Right ventricle myocardium inferior (tissue), 1 donor: ENCODE measurements around the gene CPTP. TPM values are rescaled to one million over a fixed set of nuclear protein-coding genes. Genes with fewer than 3 reads are reported as not detected.
A peak's percentile ranks its signal among the peaks of the same experiment; 100 is the strongest.

ENCODE experiments used
- ATAC-seq: fragments of 200-7000 bp; cut with Tn5 transposase; one replicate; pipeline ENCODE4 v1.9.1; 2020; ENCODE audit warnings: mild to moderate bottlenecking, moderate library complexity
- DNase-seq: peaks from one replicate; pipeline ENCODE4 v3.0.0; 2021; ENCODE audit errors: missing footprints
- intact Hi-C: fragments of 100-400 bp; cut with DNase I; formaldehyde crosslinking; loops from one replicate; pipeline ENCODE4 v1.11.0; 2022
- total RNA-seq: library from RNA; stranded (reverse); fragmentation: NEBNext Ultra II Directional; extraction: Animal tissue kit (Norgen Biotek cat#: 25700); gene quantifications from one replicate; pipeline ENCODE4 v1.2.1, GENCODE V29; 2021
- donor health status: DM: no; HTN: yes; CAD: no; lungs with severe emphysema.

The CPTP gene
- total RNA-seq, 1 donor from 2014 or later, result 119 TPM

DNA sequence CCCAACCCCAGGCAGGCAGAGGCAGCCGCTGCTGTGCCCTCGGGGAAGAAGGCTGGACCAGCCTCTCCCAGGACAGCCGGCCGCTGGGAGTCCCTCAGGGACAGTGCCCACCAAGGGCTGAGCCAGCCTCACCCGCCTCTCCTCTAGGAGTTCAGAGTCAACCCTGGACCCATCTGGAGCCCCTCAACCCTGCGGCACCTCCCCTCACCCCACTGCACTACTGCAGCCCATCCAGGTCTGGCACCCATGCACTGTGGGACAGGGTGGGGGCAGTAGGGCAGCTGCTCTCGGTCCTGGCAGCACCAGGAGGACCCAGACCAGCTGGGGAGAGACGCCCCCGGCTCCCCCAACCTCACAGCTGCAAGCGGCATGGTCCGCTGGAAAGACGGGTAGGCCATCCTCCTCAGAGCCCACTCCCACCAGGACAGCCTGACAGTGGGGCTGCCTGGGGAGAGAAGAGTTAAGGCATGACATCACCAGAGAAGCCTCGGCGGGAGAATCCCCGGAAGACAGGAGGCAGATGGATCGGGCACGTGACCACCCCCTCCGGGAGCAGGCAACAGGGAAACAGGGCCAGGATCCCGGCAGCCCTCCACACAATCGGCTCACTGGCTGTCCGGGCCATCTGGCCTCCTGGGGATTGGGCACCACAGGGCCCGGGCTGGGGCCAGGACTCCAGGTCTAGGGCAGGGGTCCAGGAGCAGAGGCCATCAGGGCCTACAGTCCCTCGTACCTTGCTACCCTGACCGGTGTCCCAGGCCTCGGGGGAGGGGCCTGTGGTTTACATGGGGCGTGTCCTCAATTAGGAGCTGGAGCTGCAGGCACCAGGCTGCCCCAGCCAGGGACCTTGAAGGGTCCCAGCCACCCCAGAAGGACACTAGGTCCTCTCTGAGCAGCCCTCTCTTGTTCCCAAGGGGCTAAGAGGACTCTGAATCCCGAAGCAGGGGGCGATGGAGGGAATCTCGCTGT lies 20.0 kb upstream of the CPTP start:
- DNase-seq (peak; percentile 90), ATAC-seq (peak; percentile 18)
- intact Hi-C loops, result no loop called here

- intact Hi-C loops, result no loop called here
- DNase-seq (peak; percentile 83), ATAC-seq (peak; percentile 26)
Measured at GRCh38 chr1:1305300-1306069, 19.1 kb upstream of the CPTP start.

DNA sequence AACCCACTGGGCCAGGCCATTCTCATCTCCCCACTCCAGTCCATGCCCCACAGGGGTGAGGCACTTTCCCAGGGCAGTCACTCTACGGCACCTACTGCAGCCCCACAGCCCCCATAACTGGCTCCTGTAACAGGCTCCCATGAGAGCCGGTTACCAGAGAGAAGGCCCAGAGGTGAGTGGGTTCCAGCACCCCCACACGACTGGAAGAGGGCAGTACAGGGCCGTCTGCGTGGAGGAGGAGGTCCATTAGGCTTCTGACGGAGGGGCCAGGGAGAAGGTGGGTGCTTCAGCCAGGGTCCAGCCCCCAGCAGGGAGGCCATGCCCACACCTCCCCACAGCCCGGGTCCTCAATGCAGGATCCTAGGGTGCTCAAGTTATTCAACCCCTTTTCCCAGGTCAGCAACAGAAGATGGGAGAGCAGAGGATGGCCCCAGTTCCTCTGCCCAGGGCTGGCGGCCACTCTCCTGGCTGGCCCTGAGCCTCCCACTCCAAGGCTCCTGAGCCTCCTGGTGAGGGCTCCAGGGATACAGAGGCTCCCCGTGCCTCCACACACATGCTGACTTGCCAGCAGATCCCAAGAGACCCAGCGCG lies 18.4 kb upstream of the CPTP start:
- no peak for ATAC-seq
- intact Hi-C loops, result no loop called here
- no peak for DNase-seq

DNA sequence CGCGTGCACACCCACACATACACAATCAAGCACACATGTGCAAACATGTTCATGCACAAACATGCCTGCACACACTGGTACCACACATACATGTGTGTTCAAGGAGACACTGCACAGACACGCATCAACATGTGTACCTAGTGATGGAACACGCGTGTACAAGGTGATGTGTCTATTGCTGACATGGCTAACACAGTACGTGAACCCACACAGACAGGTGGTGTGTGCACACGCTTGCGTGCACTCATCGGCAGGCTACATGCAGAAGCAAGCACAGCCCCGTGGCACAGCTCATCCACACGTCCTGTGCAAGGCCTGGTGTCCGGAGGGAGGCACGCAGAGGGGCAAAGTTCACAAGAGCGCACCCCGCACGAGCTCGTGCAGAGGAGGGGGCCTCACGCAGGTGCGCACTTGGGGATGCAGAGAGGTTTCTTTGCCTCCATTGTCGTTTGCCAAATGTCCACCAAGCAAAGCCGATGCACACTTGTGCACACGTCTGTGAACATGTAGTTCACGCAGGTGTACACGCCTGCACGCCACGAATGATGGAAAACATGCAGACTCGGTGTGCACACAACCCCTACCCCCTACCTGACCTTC lies 17.8 kb upstream of the CPTP start:
- intact Hi-C loops, result no loop called here
- ATAC-seq, result no peak
- DNase-seq, result no peak

- ATAC-seq (no peak), DNase-seq (peak; percentile 82)
- intact Hi-C loops, result no loop called here
Measured at GRCh38 chr1:1307261-1307922, 17.2 kb upstream of the CPTP start.

DNA sequence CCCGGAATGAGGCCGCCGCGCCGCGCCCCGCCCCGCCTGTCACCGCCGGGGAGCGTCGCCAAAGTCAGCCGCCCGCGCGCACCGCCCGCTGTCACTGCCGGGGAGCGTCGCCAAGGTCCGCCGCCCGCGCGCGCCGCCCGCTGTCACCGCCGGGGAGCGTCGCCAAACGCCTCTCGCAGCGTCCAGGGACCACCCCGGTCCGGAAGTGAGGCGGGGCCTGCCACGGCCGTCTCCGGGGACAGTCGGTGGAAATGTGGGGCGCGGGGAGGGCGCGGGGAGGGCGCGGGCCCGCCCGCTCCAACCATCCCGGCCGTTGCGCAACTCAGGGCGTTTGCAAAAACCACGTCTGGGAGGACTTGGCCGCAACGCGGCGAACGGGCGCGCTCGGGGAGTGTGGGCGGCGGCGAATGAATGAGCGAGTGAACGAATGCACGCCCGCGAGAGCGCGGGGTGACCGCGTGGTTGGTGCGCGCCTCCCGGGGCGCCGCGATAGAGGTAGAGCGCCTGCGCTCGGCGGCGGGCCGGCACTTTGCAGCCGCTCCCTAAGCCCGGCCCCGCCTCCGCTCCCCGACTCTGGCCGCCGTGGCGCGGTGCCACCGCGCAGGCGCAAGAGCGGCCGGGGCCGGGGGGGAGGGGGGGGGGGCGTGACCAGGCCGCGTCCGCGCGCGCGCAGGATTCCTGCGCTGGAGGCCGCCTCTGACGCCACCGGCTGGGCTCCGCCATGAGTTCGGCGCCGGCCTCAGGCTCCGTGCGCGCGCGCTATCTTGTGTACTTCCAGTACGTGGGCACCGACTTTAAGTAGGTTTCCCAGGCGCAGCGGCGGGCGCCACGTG lies 16.5 kb upstream of the CPTP start, which contains the start of the genes ACAP3 and PUSL1:
TSS of gene ACAP3 (minus strand) at position 8 of the 833 bp plus-strand sequence. CDS start 115 bp downstream, outside the sequence.
TSS of gene PUSL1 (plus strand) at position 675 of the 833 bp plus-strand sequence. CDS start at position 722, 47 bp downstream.
- intact Hi-C loops, result loop anchor here (2.0 kb wide), 1 partner anchor 41 kb away; the partner anchor contains the start of gene DVL1
- peak; percentile 81 for ATAC-seq
- peak; percentile 95 for DNase-seq

DNA sequence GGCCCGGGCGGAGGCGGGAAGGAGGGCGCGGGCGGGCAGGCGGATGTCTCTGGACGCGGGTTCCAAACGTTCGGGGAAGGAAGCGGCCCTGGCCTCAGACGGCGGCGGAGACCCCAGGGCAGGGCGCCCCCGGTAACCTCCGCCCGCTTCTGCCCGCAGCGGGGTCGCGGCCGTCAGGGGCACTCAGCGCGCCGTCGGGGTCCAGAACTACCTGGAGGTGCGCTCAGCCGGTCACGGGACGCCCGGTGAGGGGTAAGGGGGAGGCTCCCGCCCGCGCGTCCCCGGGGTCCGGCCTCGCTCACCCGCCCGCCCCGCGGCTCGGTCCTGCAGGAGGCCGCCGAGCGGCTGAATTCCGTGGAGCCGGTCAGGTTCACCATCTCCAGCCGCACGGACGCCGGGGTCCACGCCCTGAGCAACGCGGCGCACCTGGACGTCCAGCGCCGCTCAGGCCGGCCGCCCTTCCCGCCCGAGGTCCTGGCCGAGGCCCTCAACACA lies 15.8 kb upstream of the CPTP start:
- no peak for DNase-seq

GRCh38 chr1:1309251-1310108 lies 15.1 kb upstream of the CPTP start:
- intact Hi-C loops, result loop anchor here (2.0 kb wide), 1 partner anchor 39 kb away; the partner anchor contains the start of gene DVL1
- ATAC-seq, result no peak
- DNase-seq, result no peak

More for the DNA sequence above, 15.8 kb upstream of the CPTP start:
- intact Hi-C loops, result loop anchor here (2.0 kb wide), 1 partner anchor 40 kb away; the partner anchor contains the start of gene DVL1
- no peak for ATAC-seq

DNA sequence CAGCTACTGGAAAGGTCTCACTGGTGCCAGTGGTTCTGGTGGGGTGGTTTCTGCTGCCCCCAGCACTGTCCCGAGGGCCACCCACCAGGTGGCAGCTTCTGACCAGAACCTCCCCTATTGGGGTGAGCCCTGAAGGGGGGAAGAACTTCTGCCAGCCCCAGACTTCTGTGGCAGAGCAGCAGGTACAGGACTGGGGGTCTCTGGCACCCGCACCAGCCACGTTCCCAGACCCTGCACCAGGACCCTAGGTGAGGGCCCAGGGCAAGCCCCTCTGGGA lies 14.6 kb upstream of the CPTP start:
- intact Hi-C loops, result no loop called here
- DNase-seq (no peak), ATAC-seq (no peak)

DNA sequence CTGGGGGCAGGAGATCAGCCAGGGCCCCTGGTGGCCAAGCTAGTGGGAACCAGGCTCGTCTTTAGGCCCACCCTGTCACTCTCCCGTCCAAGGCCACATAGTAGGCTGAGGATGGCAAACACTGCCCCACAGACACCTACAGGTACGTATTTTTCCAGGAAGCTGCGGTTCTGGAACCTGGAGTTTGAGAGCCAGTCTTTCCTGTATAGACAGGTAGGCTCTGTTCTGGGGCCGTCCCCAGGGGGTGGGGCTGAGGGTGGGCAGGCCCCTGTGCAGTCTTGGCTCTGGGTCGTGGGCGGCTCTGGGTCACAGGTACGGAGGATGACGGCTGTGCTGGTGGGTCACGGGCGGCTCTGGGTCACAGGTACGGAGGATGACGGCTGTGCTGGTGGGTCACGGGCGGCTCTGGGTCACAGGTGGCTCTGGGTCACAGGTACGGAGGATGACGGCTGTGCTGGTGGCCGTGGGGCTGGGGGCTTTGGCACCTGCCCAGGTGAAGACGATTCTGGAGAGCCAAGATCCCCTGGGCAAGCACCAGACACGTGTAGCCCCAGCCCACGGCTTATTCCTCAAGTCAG lies 14.0 kb upstream of the CPTP start:
- intact Hi-C loops, result no loop called here
- ATAC-seq (no peak), DNase-seq (no peak)

DNA sequence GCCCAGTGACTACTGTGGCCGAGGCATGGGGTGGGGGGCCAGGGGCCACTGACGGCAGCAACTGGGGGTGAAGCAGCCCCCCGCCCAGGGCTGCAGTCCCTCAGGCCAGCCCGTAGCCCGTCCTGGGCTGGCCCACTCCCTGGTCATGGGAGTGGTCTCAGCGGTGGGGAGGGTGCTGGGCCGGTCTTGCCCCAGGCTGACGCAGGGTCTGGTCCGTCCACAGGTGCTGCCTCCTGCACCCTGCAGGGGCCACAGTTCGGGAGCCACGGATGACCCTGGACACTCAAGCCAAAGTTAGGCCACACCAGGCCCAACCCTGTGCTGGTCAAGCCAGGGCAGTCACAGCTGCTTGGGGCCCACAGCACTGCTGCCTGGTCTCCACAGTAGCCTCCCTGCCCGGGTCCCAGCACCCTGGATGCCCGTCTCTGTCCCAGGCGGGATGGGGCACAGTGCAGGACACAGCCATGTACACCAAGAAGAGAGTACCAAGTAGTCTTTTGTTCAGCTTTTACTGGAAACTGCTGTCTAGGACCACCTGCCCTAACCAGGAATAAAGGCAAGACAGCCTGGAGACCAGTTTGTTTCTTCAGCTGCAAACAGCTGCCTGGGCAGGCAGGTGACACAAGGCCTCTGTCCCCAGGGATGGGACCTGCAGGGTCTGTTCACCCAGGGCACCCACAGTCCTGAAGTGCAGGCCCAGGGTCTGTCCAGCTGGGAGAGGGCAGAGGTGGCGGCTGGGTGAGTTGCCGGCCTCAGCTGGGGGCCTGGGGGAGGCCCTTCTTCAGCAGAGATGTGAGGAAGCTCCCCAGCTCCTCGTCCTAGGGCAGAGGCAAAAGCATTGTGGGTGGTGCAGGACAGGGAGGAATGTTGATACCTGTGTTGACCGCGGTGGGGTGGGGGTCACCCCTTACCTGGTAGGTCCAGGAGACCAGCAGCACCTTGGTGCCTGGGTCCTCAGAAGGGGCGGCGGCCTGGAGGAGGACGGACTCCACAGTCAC lies 13.2 kb upstream of the CPTP start:
- ATAC-seq, result no peak
- DNase-seq, result no peak
- intact Hi-C loops, result no loop called here

- intact Hi-C loops, result no loop called here
Measured at GRCh38 chr1:1312450-1313314, 11.9 kb upstream of the CPTP start.

GRCh38 chr1:1313500-1314236 lies 10.9 kb upstream of the CPTP start:
- intact Hi-C loops, result no loop called here
- no peak for DNase-seq
- no peak for ATAC-seq

More at GRCh38 chr1:1312450-1313314, 11.9 kb upstream of the CPTP start:
- DNase-seq (no peak), ATAC-seq (no peak)
